ENCODE data around the gene CD180.

- TF ChIP-seq CTCF (IDR thresholded peaks at IDR 0.05 in 2 of 3, conservative IDR thresholded peaks at IDR 0.05 in 1 of 3; ENCODE audit: borderline replicate concordance in 1 of 3, insufficient read depth in 1 of 3, low read depth in 2 of 3, low read length in 2 of 3) = no peak
- no peak for TF ChIP-seq EZH2 (IDR thresholded peaks at IDR 0.05)
- TF ChIP-seq POLR2AphosphoS5 (IDR thresholded peaks at IDR 0.05; ENCODE audit: low read depth, low read length) = no peak
- TF ChIP-seq ZNF274 (IDR thresholded peaks at IDR 0.05; ENCODE audit: low read depth, low read length) = no peak
- TF ChIP-seq ATF3 (IDR thresholded peaks at IDR 0.05) = no peak
- TF ChIP-seq POLR2A (IDR thresholded peaks at IDR 0.05; ENCODE audit: borderline replicate concordance, extremely low read depth, insufficient read depth, insufficient read length) = no peak
- no peak for TF ChIP-seq YY1 (IDR thresholded peaks at IDR 0.05; ENCODE audit: extremely low read depth, insufficient replicate concordance, low read depth, low read length)
- no peak for TF ChIP-seq CEBPB (IDR thresholded peaks at IDR 0.05; ENCODE audit: low read depth)
- TF ChIP-seq SP1 (IDR thresholded peaks at IDR 0.05; ENCODE audit: low read depth) = no peak
- no peak for TF ChIP-seq RAD21 (IDR thresholded peaks at IDR 0.05; ENCODE audit: low read depth)
- no peak for TF ChIP-seq MAX (IDR thresholded peaks at IDR 0.05)
- no peak for TF ChIP-seq CBX3 (IDR thresholded peaks at IDR 0.05; ENCODE audit: low read depth)
- TF ChIP-seq EZH2phosphoT487 (IDR thresholded peaks at IDR 0.05; ENCODE audit: borderline replicate concordance) = no peak
- no peak for TF ChIP-seq ZFX (IDR thresholded peaks at IDR 0.05)
These were observed 61.1 kb downstream of the CD180 start for GRCh38 chr5:67135381-67135984.

Measured in HCT116 (cell line).